ENCODE results near the gene CREB3L1.

Gene CREB3L1

DNA sequence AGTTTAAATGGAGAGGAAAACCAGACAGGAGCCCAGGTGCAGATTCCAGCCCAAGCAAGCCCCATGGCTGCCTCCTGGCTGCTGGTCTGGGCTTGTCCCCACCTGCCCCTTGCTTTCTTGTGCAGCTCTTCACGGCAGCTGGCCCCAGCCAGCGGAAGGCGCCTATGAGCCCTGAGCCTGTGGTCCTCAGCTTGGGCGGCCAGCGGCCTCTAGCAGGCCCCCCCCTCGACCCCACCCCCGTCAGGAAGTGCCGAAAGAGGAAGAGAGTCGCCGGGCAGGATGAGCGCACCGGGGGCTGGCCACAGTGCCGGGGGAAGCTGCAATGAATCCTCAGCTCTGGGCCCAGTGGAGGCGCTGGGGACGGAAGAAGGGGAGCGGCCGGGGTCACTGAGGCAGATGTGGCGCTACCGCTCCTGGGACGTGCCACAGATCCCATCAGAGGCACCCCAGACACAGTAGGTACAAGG lies 67.7 kb downstream of the CREB3L1 start:
- TF ChIP-seq, protein P1, sequence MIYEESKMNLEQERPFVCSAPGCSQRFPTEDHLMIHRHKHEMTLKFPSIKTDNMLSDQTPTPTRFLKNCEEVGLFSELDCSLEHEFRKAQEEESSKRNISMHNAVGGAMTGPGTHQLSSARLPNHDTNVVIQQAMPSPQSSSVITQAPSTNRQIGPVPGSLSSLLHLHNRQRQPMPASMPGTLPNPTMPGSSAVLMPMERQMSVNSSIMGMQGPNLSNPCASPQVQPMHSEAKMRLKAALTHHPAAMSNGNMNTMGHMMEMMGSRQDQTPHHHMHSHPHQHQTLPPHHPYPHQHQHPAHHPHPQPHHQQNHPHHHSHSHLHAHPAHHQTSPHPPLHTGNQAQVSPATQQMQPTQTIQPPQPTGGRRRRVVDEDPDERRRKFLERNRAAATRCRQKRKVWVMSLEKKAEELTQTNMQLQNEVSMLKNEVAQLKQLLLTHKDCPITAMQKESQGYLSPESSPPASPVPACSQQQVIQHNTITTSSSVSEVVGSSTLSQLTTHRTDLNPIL (CRISPR knock-in tag; IDR thresholded peaks at IDR 0.05; ENCODE audit: low read depth): no peak
- TF ChIP-seq, protein P2, sequence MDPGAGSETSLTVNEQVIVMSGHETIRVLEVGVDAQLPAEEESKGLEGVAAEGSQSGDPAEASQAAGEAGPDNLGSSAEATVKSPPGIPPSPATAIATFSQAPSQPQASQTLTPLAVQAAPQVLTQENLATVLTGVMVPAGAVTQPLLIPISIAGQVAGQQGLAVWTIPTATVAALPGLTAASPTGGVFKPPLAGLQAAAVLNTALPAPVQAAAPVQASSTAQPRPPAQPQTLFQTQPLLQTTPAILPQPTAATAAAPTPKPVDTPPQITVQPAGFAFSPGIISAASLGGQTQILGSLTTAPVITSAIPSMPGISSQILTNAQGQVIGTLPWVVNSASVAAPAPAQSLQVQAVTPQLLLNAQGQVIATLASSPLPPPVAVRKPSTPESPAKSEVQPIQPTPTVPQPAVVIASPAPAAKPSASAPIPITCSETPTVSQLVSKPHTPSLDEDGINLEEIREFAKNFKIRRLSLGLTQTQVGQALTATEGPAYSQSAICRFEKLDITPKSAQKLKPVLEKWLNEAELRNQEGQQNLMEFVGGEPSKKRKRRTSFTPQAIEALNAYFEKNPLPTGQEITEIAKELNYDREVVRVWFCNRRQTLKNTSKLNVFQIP (CRISPR knock-in tag; IDR thresholded peaks at IDR 0.05; ENCODE audit: borderline replicate concordance, low read depth): no peak
- TF ChIP-seq ZFP30 (CRISPR knock-in tag; IDR thresholded peaks at IDR 0.05): no peak
- TF ChIP-seq RARB (CRISPR knock-in tag; IDR thresholded peaks at IDR 0.05): no peak
- no peak for TF ChIP-seq GLIS3 (CRISPR knock-in tag; IDR thresholded peaks at IDR 0.05)
- no peak for TF ChIP-seq SNAI2 (CRISPR knock-in tag; IDR thresholded peaks at IDR 0.05)
- no peak for TF ChIP-seq ZNF565 (CRISPR knock-in tag; conservative IDR thresholded peaks at IDR 0.05; ENCODE audit: low read depth)
- no peak for TF ChIP-seq PPARA (CRISPR knock-in tag; IDR thresholded peaks at IDR 0.05; ENCODE audit: borderline replicate concordance)
- TF ChIP-seq CSDC2 (CRISPR knock-in tag; IDR thresholded peaks at IDR 0.05): no peak
- TF ChIP-seq, protein P3, sequence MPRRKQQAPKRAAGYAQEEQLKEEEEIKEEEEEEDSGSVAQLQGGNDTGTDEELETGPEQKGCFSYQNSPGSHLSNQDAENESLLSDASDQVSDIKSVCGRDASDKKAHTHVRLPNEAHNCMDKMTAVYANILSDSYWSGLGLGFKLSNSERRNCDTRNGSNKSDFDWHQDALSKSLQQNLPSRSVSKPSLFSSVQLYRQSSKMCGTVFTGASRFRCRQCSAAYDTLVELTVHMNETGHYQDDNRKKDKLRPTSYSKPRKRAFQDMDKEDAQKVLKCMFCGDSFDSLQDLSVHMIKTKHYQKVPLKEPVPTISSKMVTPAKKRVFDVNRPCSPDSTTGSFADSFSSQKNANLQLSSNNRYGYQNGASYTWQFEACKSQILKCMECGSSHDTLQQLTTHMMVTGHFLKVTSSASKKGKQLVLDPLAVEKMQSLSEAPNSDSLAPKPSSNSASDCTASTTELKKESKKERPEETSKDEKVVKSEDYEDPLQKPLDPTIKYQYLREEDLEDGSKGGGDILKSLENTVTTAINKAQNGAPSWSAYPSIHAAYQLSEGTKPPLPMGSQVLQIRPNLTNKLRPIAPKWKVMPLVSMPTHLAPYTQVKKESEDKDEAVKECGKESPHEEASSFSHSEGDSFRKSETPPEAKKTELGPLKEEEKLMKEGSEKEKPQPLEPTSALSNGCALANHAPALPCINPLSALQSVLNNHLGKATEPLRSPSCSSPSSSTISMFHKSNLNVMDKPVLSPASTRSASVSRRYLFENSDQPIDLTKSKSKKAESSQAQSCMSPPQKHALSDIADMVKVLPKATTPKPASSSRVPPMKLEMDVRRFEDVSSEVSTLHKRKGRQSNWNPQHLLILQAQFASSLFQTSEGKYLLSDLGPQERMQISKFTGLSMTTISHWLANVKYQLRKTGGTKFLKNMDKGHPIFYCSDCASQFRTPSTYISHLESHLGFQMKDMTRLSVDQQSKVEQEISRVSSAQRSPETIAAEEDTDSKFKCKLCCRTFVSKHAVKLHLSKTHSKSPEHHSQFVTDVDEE (CRISPR knock-in tag; IDR thresholded peaks at IDR 0.05): no peak
- TF ChIP-seq ZC3H10 (CRISPR knock-in tag; IDR thresholded peaks at IDR 0.05): no peak
- TF ChIP-seq OSR1 (CRISPR knock-in tag; IDR thresholded peaks at IDR 0.05): no peak
- no peak for TF ChIP-seq ZFP3 (CRISPR knock-in tag; IDR thresholded peaks at IDR 0.05)
- no peak for TF ChIP-seq BACH2 (CRISPR knock-in tag; IDR thresholded peaks at IDR 0.05; ENCODE audit: borderline replicate concordance)
- ATAC-seq: no peak

DNA sequence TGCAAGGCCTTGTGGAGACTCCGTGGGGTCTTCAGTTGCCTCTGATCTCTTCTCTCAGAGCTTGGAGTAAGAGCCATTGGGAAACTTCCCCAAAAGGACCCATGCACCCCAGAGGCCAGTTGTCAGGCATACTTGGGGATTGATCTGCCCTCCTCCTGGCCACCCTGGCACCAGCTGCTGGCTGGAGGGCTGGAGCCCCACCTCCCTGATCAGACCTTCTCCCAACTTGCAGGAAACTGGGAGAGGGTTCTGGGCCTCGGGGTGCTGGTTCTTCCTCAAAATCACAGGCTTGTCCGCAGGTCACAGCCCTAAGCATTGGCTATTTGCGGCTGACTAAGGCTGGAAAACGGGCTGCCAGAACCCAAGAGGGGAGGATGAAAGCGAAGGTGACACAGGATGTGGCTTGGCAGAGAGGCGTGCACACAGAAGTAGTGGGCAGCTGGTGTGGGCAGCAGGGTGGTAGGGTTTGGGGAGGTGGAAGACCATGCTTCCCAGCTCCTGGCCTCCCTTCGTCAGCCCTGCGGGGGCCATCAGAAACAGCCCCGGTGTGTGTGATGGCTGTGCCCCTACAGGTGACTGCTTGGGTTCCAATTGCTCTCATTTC lies 68.5 kb downstream of the CREB3L1 start:
- ATAC-seq: no peak
- TF ChIP-seq, protein P2 (CRISPR knock-in tag; IDR thresholded peaks at IDR 0.05; ENCODE audit: borderline replicate concordance, low read depth): no peak

DNA sequence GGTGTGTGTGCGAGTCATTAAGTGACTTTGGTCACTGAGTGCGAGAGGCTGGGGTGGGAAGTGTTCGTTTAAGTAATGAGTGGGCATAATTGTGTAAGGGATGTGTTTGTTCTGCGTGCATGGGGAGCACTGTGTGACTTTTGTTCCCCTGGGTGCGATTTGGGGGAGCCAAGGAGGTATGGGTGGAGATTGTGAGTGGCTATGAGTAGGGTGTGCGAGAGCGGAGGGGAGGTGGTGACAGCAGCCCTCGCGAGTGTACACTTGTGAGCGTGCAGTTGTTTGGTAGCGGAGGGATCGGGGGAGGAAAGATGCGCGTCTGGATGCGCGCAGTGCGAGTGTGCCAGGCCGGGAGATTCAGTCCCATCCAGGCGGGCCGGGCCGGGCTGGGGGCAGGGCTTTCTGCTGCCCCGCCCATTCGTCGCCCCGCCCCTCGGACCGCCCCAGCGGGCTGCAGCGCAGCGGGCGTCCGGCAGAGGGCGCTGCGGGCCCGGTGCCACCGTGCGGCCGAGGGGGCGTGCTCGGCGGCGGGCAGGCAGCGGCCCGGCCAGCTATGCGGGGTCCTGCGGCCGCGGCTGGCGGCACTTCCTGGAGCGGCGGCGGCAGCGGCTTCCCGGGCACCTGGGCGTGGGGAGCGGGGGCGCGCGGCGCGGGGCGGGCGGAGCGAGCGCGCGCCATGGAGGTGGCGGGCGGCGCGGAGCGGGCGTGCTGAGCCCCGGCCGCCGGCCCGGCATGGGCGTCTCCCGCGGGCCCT lies 69.6 kb downstream of the CREB3L1 start, which contains the start of gene DGKZ:
DGKZ (plus strand) TSS at position 578 of the 751 bp plus-strand sequence. CDS start 197 bp downstream, outside the sequence.
- peak; percentile 82 for ATAC-seq
- TF ChIP-seq CSDC2 (CRISPR knock-in tag; IDR thresholded peaks at IDR 0.05) (no peak), ZNF565 (CRISPR knock-in tag; conservative IDR thresholded peaks at IDR 0.05; ENCODE audit: low read depth) (no peak)

DNA sequence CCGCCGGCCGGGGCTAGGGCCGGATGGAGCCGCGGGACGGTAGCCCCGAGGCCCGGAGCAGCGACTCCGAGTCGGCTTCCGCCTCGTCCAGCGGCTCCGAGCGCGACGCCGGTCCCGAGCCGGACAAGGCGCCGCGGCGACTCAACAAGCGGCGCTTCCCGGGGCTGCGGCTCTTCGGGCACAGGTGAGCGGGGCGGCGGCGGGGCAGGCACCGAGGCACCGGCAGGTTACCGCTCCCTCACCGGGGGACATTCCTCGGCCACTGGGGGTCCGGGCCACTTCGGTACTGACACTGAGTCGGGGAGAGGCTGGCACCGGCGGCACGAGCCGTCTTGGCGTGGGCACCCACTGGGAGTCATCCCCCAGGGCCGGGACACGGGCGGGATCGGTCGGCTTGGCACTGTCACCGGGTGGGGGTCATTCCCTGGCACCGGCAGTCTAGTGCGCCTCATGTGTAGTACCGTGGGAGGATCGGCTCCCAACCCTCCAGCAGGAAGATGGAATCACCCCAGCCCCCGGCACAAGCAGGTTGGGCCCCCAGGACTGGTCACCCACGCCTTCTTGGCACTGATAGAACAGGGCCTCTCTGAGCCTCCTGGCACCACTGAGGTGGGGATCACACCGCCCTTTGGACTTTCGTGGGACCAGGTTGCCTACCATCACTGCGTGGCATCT lies 70.3 kb downstream of the CREB3L1 start:
- ATAC-seq: peak; percentile 23
- TF ChIP-seq, protein P2 (CRISPR knock-in tag; IDR thresholded peaks at IDR 0.05; ENCODE audit: borderline replicate concordance, low read depth): no peak
- TF ChIP-seq RARB (CRISPR knock-in tag; IDR thresholded peaks at IDR 0.05) (no peak), ZNF70 (CRISPR knock-in tag; IDR thresholded peaks at IDR 0.05) (no peak), OSR1 (CRISPR knock-in tag; IDR thresholded peaks at IDR 0.05) (no peak), ZNF565 (CRISPR knock-in tag; conservative IDR thresholded peaks at IDR 0.05; ENCODE audit: low read depth) (no peak), ZFP3 (CRISPR knock-in tag; IDR thresholded peaks at IDR 0.05) (no peak), ZFP30 (CRISPR knock-in tag; IDR thresholded peaks at IDR 0.05) (no peak), ESRRG (CRISPR knock-in tag; IDR thresholded peaks at IDR 0.05) (no peak), TOX (CRISPR knock-in tag; IDR thresholded peaks at IDR 0.05; ENCODE audit: borderline replicate concordance) (no peak), PPARA (CRISPR knock-in tag; IDR thresholded peaks at IDR 0.05; ENCODE audit: borderline replicate concordance) (no peak), ZNF8 (CRISPR knock-in tag; IDR thresholded peaks at IDR 0.05) (no peak), GLIS3 (CRISPR knock-in tag; IDR thresholded peaks at IDR 0.05) (no peak), BACH2 (CRISPR knock-in tag; IDR thresholded peaks at IDR 0.05; ENCODE audit: borderline replicate concordance) (no peak)
- TF ChIP-seq, protein P4, sequence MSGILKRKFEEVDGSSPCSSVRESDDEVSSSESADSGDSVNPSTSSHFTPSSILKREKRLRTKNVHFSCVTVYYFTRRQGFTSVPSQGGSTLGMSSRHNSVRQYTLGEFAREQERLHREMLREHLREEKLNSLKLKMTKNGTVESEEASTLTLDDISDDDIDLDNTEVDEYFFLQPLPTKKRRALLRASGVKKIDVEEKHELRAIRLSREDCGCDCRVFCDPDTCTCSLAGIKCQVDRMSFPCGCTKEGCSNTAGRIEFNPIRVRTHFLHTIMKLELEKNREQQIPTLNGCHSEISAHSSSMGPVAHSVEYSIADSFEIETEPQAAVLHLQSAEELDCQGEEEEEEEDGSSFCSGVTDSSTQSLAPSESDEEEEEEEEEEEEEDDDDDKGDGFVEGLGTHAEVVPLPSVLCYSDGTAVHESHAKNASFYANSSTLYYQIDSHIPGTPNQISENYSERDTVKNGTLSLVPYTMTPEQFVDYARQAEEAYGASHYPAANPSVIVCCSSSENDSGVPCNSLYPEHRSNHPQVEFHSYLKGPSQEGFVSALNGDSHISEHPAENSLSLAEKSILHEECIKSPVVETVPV (CRISPR knock-in tag; IDR thresholded peaks at IDR 0.05): no peak
- TF ChIP-seq, protein P5, sequence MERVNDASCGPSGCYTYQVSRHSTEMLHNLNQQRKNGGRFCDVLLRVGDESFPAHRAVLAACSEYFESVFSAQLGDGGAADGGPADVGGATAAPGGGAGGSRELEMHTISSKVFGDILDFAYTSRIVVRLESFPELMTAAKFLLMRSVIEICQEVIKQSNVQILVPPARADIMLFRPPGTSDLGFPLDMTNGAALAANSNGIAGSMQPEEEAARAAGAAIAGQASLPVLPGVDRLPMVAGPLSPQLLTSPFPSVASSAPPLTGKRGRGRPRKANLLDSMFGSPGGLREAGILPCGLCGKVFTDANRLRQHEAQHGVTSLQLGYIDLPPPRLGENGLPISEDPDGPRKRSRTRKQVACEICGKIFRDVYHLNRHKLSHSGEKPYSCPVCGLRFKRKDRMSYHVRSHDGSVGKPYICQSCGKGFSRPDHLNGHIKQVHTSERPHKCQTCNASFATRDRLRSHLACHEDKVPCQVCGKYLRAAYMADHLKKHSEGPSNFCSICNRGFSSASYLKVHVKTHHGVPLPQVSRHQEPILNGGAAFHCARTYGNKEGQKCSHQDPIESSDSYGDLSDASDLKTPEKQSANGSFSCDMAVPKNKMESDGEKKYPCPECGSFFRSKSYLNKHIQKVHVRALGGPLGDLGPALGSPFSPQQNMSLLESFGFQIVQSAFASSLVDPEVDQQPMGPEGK (CRISPR knock-in tag; IDR thresholded peaks at IDR 0.05; ENCODE audit: borderline replicate concordance): no peak

Data from SK-N-SH treated with all-trans-retinoic acid at 6 μM for 48 hours (cell line).